GM18870 (cell line): ENCODE measurements around the gene HSPB9.

Source experiments
- ATAC-seq: cut with Tn5 transposase; IDR thresholded peaks from one replicate; pipeline ENCODE4 v1.9.1; 2021; ENCODE audit warnings: moderate library complexity; ENCODE audit not compliant: unreplicated experiment

The HSPB9 gene

GRCh38 chr17:42098730-42099399, 23.7 kb upstream of the HSPB9 start:
- no peak for ATAC-seq

- ATAC-seq: no peak
These were observed 20.9 kb upstream of the HSPB9 start for GRCh38 chr17:42101513-42102292.

- no peak for ATAC-seq
These were observed 19.2 kb upstream of the HSPB9 start for GRCh38 chr17:42103221-42103954.

- ATAC-seq: no peak
These were observed 18.3 kb upstream of the HSPB9 start for GRCh38 chr17:42104264-42104663.

- ATAC-seq: no peak
These were observed 16.6 kb upstream of the HSPB9 start for GRCh38 chr17:42106009-42106408.

GRCh38 chr17:42107124-42107523, 15.5 kb upstream of the HSPB9 start:
- no peak for ATAC-seq

GRCh38 chr17:42107597-42108576, 14.7 kb upstream of the HSPB9 start:
- ATAC-seq: no peak

GRCh38 chr17:42109086-42109485, 13.5 kb upstream of the HSPB9 start:
- ATAC-seq: no peak

- no peak for ATAC-seq
These were observed 12.0 kb upstream of the HSPB9 start for GRCh38 chr17:42110301-42111264.

GRCh38 chr17:42111265-42111636, 11.4 kb upstream of the HSPB9 start:
- ATAC-seq: no peak

GRCh38 chr17:42111871-42112551, 10.6 kb upstream of the HSPB9 start:
- ATAC-seq: no peak

GRCh38 chr17:42112552-42113176, 9.9 kb upstream of the HSPB9 start, which contains the start of gene DHX58:
Gene DHX58, minus strand, starts transcription at chr17:42112714. Its CDS starts 822 bp downstream, at chr17:42111892.
- ATAC-seq: peak; percentile 52

GRCh38 chr17:42113293-42114069, 9.1 kb upstream of the HSPB9 start:
- ATAC-seq: no peak

GRCh38 chr17:42114118-42114517, 8.5 kb upstream of the HSPB9 start:
- ATAC-seq: no peak

- ATAC-seq: no peak
These were observed 5.8 kb upstream of the HSPB9 start for GRCh38 chr17:42116705-42117396.

GRCh38 chr17:42117397-42118125, 5.0 kb upstream of the HSPB9 start:
- ATAC-seq: no peak
